Measurements from ENCODE around the gene CCDC39.

GRCh38 chr3:180600473-180600872 lies 78.8 kb downstream of the CCDC39 start:
- TF ChIP-seq EZH2 (IDR thresholded peaks at IDR 0.05; ENCODE audit: borderline replicate concordance, low read length) = no peak
- no peak for TF ChIP-seq CTCF (IDR thresholded peaks at IDR 0.05; ENCODE audit: low read length)
